ENCODE measurements around the gene PSG2. TPM values are rescaled to one million over a fixed set of nuclear protein-coding genes. Genes with fewer than 3 reads are reported as not detected.
"Not testable (repeated sequence)": the region's sequence is repeated elsewhere in the genome, so short reads cannot be mapped to it uniquely, and the experiment has no call there.

The PSG2 gene
- total RNA-seq, 1 donor from 2014 or later, result not detected

DNA sequence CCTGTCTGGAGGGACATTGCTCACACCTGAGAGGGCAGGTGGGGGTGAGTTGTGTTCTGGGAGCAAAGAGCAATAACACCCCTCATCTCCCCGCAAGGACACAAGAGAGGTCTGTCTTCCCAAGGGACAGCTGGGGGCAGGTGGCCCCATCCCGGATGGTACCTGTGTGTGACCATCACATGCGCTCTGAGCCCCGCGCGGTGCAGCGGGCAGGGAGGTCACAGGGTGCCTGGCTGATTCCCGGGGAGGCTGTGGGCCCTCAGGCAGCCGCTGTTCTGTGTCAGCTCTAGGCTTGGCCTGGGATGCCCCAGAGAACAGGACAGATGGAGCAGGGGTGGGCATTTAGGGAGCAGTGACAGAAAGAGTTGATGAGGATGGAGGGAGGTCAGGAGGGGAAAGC lies 1.2 kb upstream of the PSG2 start:
- not testable (repeated sequence) for FAIRE-seq; DNase-seq (ENCODE audit: low spot score in 2 of 2)

GRCh38 chr19:43078311-43078710 lies 4.2 kb downstream of the PSG2 start:
- FAIRE-seq, result no peak

DNA sequence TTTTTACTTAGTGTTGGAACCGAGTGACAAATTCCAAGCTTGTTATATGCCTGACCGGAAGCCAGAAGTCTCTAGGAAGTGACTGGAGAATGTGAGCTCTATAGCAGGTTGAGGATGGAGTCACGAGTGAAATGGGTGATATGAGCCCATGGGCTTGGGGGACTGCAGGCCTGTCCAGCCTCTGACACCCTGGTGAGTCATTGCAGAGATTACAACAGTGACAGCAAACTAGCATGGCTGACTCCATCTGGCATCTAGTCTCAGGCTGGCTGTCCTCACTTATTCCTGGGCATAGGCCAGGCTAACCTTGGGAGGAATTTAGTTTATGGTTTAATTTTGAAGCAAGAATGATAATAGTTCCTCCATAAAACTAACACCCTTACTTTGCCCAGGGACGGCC lies 4.6 kb downstream of the PSG2 start:
- FAIRE-seq; DNase-seq (ENCODE audit: low spot score in 2 of 2): not testable (repeated sequence)

More at GRCh38 chr19:43078311-43078710, 4.2 kb downstream of the PSG2 start:
- no peak for DNase-seq (ENCODE audit: low spot score in 2 of 2)

GRCh38 chr19:43062418-43062817 lies 20.1 kb downstream of the PSG2 start:
- DNase-seq (ENCODE audit: low spot score in 2 of 2); FAIRE-seq: not testable (repeated sequence)

- DNase-seq (ENCODE audit: low spot score in 2 of 2); FAIRE-seq: not testable (repeated sequence)
Observed at GRCh38 chr19:43061326-43061725, 21.2 kb downstream of the PSG2 start.

DNA sequence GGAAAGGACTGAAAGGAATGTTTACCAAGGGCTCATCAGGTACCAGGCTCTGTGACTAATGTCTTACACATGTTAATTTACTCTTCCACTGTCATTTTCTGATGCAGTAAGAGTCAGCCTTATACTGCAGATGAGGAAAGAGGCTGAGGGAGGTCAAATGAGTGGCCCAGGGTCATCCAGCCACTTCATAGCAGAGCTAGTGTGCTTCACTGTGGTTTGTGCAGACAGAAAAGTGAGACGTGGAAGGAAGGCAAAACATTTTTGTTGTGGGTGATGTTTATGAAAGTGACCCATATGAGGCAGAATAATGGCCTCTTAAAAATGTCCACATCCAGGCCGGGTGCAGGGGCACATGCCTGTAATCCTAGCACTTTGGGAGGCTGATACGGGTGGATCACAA lies 22.2 kb downstream of the PSG2 start:
- not testable (repeated sequence) for FAIRE-seq; DNase-seq (ENCODE audit: low spot score in 2 of 2)

DNA sequence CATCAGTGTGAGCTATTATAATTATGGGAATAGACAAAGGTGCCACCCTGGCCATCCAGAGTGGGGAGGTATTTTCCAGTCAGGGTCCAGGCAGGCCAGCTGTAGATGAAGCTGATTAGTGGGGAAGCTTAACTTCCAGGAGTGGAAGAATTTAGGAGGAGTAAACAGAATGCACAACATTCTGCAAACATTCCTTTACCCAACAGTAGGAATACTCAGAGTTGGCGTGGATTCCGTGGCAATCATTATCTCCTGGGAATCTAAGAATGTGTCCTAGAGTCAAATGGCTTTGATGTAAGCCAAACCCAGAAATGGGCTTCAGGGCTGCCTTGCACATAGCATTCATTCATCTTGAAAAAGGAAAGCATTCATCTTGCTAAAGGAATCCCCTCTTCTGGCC lies 23.0 kb downstream of the PSG2 start:
- not testable (repeated sequence) for FAIRE-seq; DNase-seq (ENCODE audit: low spot score in 2 of 2)

DNA sequence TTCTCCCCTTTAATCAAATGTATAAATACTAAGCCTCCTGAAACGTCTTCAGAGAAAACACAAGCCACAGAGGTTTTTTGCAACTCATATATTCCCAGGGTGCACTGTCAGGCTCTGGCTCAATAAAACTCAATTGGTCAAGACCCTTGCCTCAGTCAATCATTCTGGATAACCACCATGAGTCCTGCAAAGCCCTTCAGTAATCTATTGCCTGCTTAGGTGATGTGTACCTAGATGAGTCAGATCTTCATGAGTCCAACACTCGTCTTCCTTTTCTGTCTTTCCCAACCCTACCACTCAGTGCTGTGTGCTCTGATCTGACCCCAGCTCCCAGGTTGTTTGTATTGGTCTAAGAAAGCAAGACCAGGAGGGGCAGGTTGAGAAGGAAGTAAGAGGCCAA lies 24.1 kb downstream of the PSG2 start:
- FAIRE-seq; DNase-seq (ENCODE audit: low spot score in 2 of 2): not testable (repeated sequence)

GRCh38 chr19:43047966-43048365 lies 34.5 kb downstream of the PSG2 start:
- not testable (repeated sequence) for DNase-seq (ENCODE audit: low spot score in 2 of 2); FAIRE-seq

DNA sequence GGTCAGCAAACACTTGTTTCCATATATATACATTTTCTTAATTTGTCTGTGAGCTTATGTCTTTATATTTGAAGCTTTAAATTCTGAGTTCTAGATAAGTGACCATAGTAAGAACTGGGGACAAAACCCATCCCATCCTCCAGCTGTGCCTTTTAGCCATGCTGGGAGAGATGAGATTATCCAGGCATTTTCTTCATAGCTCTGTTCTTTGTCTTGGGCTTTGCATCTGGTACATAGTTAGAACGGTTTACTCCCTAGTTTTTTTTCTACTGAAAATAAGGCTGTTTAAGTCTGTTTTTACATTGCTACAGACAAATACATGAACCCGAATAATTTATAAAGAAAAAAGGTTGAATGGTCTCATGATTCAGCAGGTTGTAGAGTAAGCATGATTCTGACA lies 35.9 kb downstream of the PSG2 start:
- FAIRE-seq, result not testable (repeated sequence)

DNA sequence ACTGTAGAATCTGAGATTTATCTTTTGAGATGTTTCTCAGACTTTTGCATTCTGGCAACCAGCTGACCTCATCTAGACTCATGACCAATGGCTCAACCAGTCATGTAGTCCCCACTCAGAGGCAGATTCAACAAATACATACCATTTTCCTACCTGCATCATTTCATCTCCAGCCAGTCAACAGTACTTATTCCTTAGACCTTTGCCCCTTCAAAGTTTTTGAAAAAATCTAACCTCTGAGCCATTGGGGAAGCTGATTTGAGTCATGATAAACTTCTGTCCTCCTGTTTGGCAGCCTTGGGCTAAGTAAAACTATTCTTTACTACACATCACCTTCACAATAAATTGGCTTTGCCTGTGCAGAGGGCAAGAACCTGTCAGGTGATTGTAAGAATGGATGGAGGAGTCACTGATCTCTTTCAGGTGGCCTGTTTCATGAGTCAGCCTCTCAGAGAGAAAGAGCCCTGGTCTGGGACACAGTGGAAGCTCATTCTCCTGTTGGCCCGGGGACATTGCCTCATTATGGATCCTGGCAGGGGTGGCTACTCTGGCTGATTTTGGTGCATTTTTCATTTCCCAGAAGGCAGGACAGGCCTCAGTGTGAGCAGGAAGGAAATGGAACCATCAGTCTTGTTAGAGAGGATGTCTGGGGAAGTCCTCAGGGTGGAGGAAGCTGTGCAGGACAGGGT lies 38.9 kb downstream of the PSG2 start:
- FAIRE-seq, result not testable (repeated sequence)

More for the DNA sequence above, 35.9 kb downstream of the PSG2 start:
- DNase-seq (ENCODE audit: low spot score in 2 of 2), result not testable (repeated sequence)

DNA sequence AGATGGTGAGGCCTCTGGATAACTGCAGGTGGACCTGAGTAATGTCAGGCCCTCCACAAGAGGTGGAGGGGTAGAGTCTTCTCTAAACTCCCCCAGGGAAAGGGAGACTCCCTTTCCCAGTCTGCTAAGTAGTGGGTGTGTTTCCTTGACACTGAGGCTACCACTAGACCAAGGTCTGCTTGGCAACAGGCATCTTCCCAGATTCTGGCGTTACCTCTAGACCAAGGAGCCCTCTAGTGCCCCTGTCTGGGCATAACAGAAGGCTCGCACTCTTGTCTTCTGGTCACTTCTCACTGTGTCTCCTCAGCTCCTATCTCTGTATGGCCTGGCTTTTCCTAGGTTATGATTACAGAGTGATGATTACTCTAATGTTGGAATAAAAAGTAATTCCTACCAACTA lies 50.9 kb downstream of the PSG2 start:
- not testable (repeated sequence) for DNase-seq (ENCODE audit: low spot score in 2 of 2); FAIRE-seq

More for the DNA sequence above, 38.9 kb downstream of the PSG2 start:
- DNase-seq (ENCODE audit: low spot score in 2 of 2), result not testable (repeated sequence)

DNA sequence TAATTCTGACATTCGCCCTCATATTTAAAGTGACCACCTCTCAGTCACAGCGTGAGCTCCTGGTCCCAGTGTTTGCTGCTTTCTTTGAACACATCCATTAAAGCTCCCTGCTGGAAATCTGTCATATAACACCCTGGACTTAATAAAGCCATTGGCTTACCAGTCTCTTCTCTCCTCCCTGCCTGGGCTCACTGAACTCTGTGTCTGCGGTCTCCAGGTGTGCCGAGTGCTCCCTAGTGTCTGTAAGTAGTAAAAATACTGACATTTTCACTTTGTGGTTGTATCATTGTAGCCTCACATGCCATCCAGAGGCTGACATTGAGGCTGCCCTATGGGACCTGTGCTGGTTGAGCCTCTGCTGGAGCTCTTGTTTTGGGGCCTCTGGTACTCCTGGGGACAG lies 53.6 kb downstream of the PSG2 start:
- no peak for DNase-seq (ENCODE audit: low spot score in 2 of 2)
- FAIRE-seq, result no peak

- not testable (repeated sequence) for DNase-seq (ENCODE audit: low spot score in 2 of 2); FAIRE-seq
Observed at GRCh38 chr19:43027985-43028384, 54.5 kb downstream of the PSG2 start.

- not testable (repeated sequence) for DNase-seq (ENCODE audit: low spot score in 2 of 2); FAIRE-seq
Observed at GRCh38 chr19:43027061-43027460, 55.4 kb downstream of the PSG2 start.

GRCh38 chr19:43026369-43026768 lies 56.1 kb downstream of the PSG2 start, which contains the start of gene PSG11:
PSG11 (minus strand) TSS chr19:43026469; CDS start chr19:43026372, 97 bp downstream.
- DNase-seq (ENCODE audit: low spot score in 2 of 2); FAIRE-seq: not testable (repeated sequence)

DNA sequence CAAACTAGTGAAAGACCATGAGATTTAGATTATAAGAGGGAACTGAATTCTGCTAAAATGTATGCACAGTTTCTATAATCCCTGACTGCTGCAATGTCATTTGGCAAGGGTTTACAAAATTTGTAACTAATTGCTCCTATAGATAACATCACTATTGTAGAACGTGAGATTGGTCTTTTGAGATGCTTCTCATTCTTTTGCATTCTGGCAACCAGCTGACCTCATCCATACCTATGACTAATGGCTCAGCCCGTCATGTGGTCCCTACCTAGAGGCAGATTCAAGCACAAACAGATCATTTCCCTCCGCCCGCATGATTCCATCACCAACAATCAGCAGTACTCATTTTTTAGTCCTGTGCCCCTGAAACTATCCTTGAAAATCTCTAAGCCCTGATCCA lies 60.4 kb downstream of the PSG2 start:
- not testable (repeated sequence) for DNase-seq (ENCODE audit: low spot score in 2 of 2); FAIRE-seq

GRCh38 chr19:43021629-43022028 lies 60.9 kb downstream of the PSG2 start:
- FAIRE-seq; DNase-seq (ENCODE audit: low spot score in 2 of 2): not testable (repeated sequence)

- not testable (repeated sequence) for DNase-seq (ENCODE audit: low spot score in 2 of 2); FAIRE-seq
Observed at GRCh38 chr19:43019588-43019987, 62.9 kb downstream of the PSG2 start.
